Esophagus muscularis mucosa (tissue), 4 donors: ENCODE measurements around the gene CHSY3. TPM values are rescaled to one million over a fixed set of nuclear protein-coding genes. Genes with fewer than 3 reads are reported as not detected.

Experiments
- DNase-seq: peaks from one replicate; pipeline ENCODE4 v3.0.0-alpha.2; 2017; ENCODE audit errors: extremely low spot score
- H3K27ac ChIP-seq, 4 donors: fragments of 200-600 bp; sonication (generic); replicated peaks in 1 of 4; 1 replicate in 3 of 4; 2 replicates in 1 of 4; pipeline ENCODE4 v1.5.1; 2016 to 2019; ENCODE audit warnings: mild to moderate bottlenecking in 1 of 4
- H3K27me3 ChIP-seq, 4 donors: fragments of 200-600 bp; sonication (generic); one replicate each; pipeline versions ENCODE4 v1.5.1 to v1.6.0; 2016 to 2019
- H3K36me3 ChIP-seq, 4 donors: fragments of 200-600 bp; sonication (generic); one replicate each; pipeline ENCODE4 v1.5.1; 2016 to 2019
- H3K4me1 ChIP-seq, 4 donors: fragments of 200-600 bp; sonication (generic); one replicate each; pipeline ENCODE4 v1.5.1; 2016 to 2019
- H3K4me3 ChIP-seq, 4 donors: fragments of 200-600 bp; sonication (generic); 1 replicate in 2 of 4; 2 replicates in 2 of 4; pipeline ENCODE4 v1.5.1; 2016 to 2019; ENCODE audit warnings: mild to moderate bottlenecking in 4 of 4, moderate library complexity in 1 of 4
- H3K9me3 ChIP-seq, 4 donors: fragments of 200-600 bp; sonication (generic); 1 replicate in 3 of 4; 2 replicates in 1 of 4; pipeline ENCODE4 v1.5.1; 2016 to 2019
- CTCF ChIP-seq, 3 experiments: fragments of 200-600 bp in 2 of 3; fragments of 450-650 bp in 1 of 3; sonication (generic) in 2 of 3; IDR thresholded peaks; one replicate each; pipeline ENCODE4 v1.5.1; 2017 to 2019; ENCODE audit warnings: antibody characterized with exemption in 3 of 3, mild to moderate bottlenecking in 2 of 3, moderate library complexity in 1 of 3
- EP300 ChIP-seq: sonication (generic); formaldehyde crosslinking; IDR thresholded peaks from one replicate; pipeline ENCODE4 v1.6.1; 2017; ENCODE audit warnings: antibody characterized with exemption
- POLR2A ChIP-seq: fragments of 450-650 bp; IDR thresholded peaks from one replicate; pipeline ENCODE4 v1.6.1; 2017; ENCODE audit warnings: antibody characterized with exemption, moderate library complexity, mild to moderate bottlenecking, low read depth
- POLR2AphosphoS5 ChIP-seq, 2 donors: sonication (generic); formaldehyde crosslinking; IDR thresholded peaks; one replicate each; pipeline ENCODE4 v1.6.1; 2017; ENCODE audit warnings: antibody characterized with exemption in 2 of 2
- WGBS: methylation state at CpG from one replicate; pipeline ENCODE4 v1.1.5; 2018; 5-methylcytosine and 5-hydroxymethylcytosine counted together
- intact Hi-C: fragments of 100-400 bp; cut with DNase I; formaldehyde crosslinking; loops from one replicate; pipeline ENCODE4 v1.15.1; 2023
- total RNA-seq, 4 donors: library from RNA; depleted of rRNA; stranded (reverse); fragments of >200 nt; gene quantifications; one replicate each; pipeline versions ENCODE4 v1.1.0 to v1.2.1, GENCODE V29; 2016

The CHSY3 gene
- total RNA-seq, 4 donors from 2014 or later, result 1.2 to 2.1 (median 1.7) TPM

- no peaks in the 10 kb centered on the region for H3K9me3 ChIP-seq
- H3K27ac ChIP-seq, result no peak overlapping the region
- DNase-seq, result no peak
- H3K4me3 ChIP-seq, result no peak overlapping the region
- H3K36me3 ChIP-seq, result no peaks in the 10 kb centered on the region
- no peak for TF ChIP-seq POLR2A
- TF ChIP-seq EP300, result no peak
- no peak for TF ChIP-seq POLR2AphosphoS5 (IDR thresholded peaks at IDR 0.05)
- no peak for TF ChIP-seq CTCF (IDR thresholded peaks at IDR 0.05)
- intact Hi-C loops, result no loop called here
- H3K27me3 ChIP-seq, result no peaks in the 10 kb centered on the region
- peaks cover 0 to 20% (median 14%) of the 10 kb centered on the region in 4 donors for H3K4me1 ChIP-seq
Observed at GRCh38 chr5:130136300-130136699, 232.0 kb downstream of the CHSY3 start.

- no peak for TF ChIP-seq CTCF (IDR thresholded peaks at IDR 0.05)
- no peak for TF ChIP-seq POLR2AphosphoS5 (IDR thresholded peaks at IDR 0.05)
- TF ChIP-seq EP300, result no peak
- no peak for TF ChIP-seq POLR2A
- Histone ChIP-seq H3K4me1 (peaks cover 0 to 20% (median 14%) of the 10 kb centered on the region in 4 donors), H3K27me3 (no peaks in the 10 kb centered on the region), H3K9me3 (no peaks in the 10 kb centered on the region), H3K36me3 (no peaks in the 10 kb centered on the region), H3K4me3 (no peak overlapping the region), H3K27ac (no peak overlapping the region)
- no peak for DNase-seq
- intact Hi-C loops, result no loop called here
- 11% methylated on average over 1 of the region's 1 CpG for WGBS
Observed at GRCh38 chr5:130137681-130138080, 233.4 kb downstream of the CHSY3 start.

DNA sequence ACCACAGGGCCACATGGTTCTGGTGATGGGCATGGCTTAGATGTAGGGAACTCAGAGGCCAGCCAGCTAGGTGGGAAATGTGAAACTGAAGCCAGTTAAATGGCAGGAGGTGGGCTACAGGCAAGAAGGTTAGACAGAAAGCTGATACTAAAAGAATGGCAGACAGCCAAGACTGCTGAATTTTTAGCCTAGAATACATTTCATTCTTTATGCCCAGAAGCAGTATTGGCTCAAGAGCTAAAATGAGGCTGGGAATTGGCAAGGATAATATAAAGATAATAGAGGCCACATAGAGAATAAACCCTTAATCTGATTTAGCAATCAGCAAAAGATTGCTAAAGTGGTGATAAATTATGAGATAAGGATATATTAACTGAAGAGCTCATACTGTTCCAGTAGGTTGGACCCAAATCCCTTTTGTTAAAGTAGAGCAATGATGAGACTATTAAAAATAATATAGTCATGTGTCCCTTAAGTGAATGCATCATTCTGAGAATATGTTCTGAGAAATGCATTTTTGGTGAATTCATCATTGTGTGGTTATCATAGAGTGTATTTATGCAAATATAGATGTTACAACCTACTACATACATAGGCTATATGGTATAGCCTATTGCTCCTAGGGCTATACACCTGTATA lies 234.3 kb downstream of the CHSY3 start:
- no peak for DNase-seq
- intact Hi-C loops, result no loop called here

DNA sequence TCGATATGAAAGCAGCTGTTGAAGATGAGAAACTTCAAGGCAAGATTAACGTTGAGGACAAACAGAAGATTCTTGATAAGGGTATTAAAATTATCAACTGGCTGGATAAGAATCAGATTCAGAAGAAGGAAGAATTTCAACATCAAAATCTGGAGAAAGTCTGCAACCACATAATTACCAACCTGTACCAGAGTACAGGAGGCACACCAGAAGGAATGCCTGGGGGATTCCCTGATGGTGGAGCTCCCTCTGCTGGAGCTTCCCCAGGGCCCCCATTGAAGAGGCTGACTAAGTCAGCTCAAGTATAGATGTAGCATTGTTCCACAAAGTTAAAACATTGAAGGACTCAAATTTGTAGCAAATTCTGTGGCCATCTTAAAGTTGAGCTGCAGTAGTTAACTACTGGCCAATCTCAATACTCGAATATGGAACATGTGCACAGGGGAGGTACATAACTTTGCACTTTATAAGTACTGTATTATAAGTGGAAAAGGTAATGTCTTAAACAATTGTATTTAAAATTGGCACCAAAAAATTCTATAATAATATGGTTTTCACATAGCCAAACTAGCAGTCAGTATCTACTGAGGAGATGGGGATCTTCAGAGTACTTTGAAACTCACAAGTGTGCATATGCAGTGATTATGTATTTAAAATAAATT lies 237.5 kb downstream of the CHSY3 start:
- no peak for DNase-seq
- Histone ChIP-seq H3K4me1 (peaks cover 0 to 10% (median 4%) of the 10 kb centered on the region in 4 donors), H3K4me3 (no peak overlapping the region), H3K9me3 (peaks cover 0 to 3% (median 0%) of the 10 kb centered on the region in 4 donors), H3K36me3 (no peaks in the 10 kb centered on the region), H3K27me3 (no peaks in the 10 kb centered on the region), H3K27ac (no peak overlapping the region)
- no peak for TF ChIP-seq POLR2A
- peak in 1 of 3 experiments; percentile 21 for TF ChIP-seq CTCF (IDR thresholded peaks at IDR 0.05)
- WGBS, result 79% methylated on average over 3 of the region's 3 CpGs
- intact Hi-C loops, result no loop called here

More for the DNA sequence above, 234.3 kb downstream of the CHSY3 start:
- Histone ChIP-seq H3K4me1 (peaks cover 0 to 20% (median 14%) of the 10 kb centered on the region in 4 donors), H3K27ac (no peak overlapping the region), H3K4me3 (no peak overlapping the region), H3K36me3 (no peaks in the 10 kb centered on the region), H3K9me3 (no peaks in the 10 kb centered on the region), H3K27me3 (no peaks in the 10 kb centered on the region)
- TF ChIP-seq POLR2A, result no peak
- TF ChIP-seq POLR2AphosphoS5 (IDR thresholded peaks at IDR 0.05), result no peak
- TF ChIP-seq CTCF (IDR thresholded peaks at IDR 0.05), result no peak
- no peak for TF ChIP-seq EP300
